Astrocyte (in vitro differentiated cells and primary cell): ENCODE measurements around the gene CDHR2. TPM values are rescaled to one million over a fixed set of nuclear protein-coding genes. Genes with fewer than 3 reads are reported as not detected.

Source experiments
- DNase-seq: peaks from one replicate; pipeline ENCODE4 v3.0.0-alpha.2; 2010; ENCODE audit warnings: low read depth
- FAIRE-seq: peaks from 2 replicates; lab custom pipeline; 2011; peaks lifted over from hg19 to GRCh38; lab: Jason Lieb, UNC
- H2AFZ ChIP-seq: 2 replicates; pipeline ENCODE4 v1.6.0; 2012; ENCODE audit warnings: low read depth, low read length, inconsistent platforms
- H3K27ac ChIP-seq: 2 replicates; pipeline ENCODE4 v1.5.1; 2011; ENCODE audit warnings: low read depth, low read length, inconsistent platforms
- H3K27me3 ChIP-seq: 2 replicates; pipeline ENCODE4 v1.6.0; 2011; ENCODE audit warnings: low read length, inconsistent platforms; ENCODE audit not compliant: insufficient read depth
- H3K36me3 ChIP-seq: 2 replicates; pipeline ENCODE4 v1.5.1; 2011; ENCODE audit warnings: low read length, inconsistent platforms; ENCODE audit not compliant: insufficient read depth
- H3K4me1 ChIP-seq: 2 replicates; pipeline ENCODE4 v1.5.1; 2011; ENCODE audit warnings: low read length, inconsistent platforms; ENCODE audit not compliant: insufficient read depth
- H3K4me2 ChIP-seq: 2 replicates; pipeline ENCODE4 v1.6.0; 2012; ENCODE audit warnings: low read length, inconsistent platforms
- H3K4me3 ChIP-seq: 2 replicates; pipeline ENCODE4 v1.5.1; 2011; ENCODE audit warnings: low read depth, mild to moderate bottlenecking, low read length, inconsistent platforms; ENCODE audit not compliant: insufficient read depth
- H3K79me2 ChIP-seq: 2 replicates; pipeline ENCODE4 v1.6.0; 2012; ENCODE audit warnings: mild to moderate bottlenecking, low read length, inconsistent platforms; ENCODE audit not compliant: insufficient read depth
- H3K9ac ChIP-seq: 2 replicates; pipeline ENCODE4 v1.6.0; 2012; ENCODE audit warnings: mild to moderate bottlenecking, low read length, inconsistent platforms
- H3K9me3 ChIP-seq: 2 replicates; pipeline ENCODE4 v1.5.1; 2012; ENCODE audit warnings: low read depth, mild to moderate bottlenecking, low read length, inconsistent platforms; ENCODE audit not compliant: insufficient read depth
- H4K20me1 ChIP-seq: 2 replicates; pipeline ENCODE4 v1.6.0; 2012; ENCODE audit warnings: low read length, inconsistent platforms; ENCODE audit not compliant: insufficient read depth
- H3K27ac Mint-ChIP-seq: one replicate; pipeline ENCODE4 v1.8.0; 2021; ENCODE audit warnings: mild to moderate bottlenecking, mixed read lengths; ENCODE audit not compliant: unreplicated experiment
- H3K27me3 Mint-ChIP-seq: one replicate; pipeline ENCODE4 v1.8.0; 2021; ENCODE audit warnings: low read depth, mixed read lengths; ENCODE audit not compliant: unreplicated experiment
- H3K36me3 Mint-ChIP-seq: one replicate; pipeline ENCODE4 v1.8.0; 2021; ENCODE audit warnings: low read depth, mixed read lengths; ENCODE audit not compliant: unreplicated experiment
- H3K4me1 Mint-ChIP-seq: one replicate; pipeline ENCODE4 v1.8.0; 2021; ENCODE audit warnings: low read depth, mixed read lengths; ENCODE audit not compliant: unreplicated experiment
- H3K4me3 Mint-ChIP-seq: one replicate; pipeline ENCODE4 v1.8.0; 2021; ENCODE audit warnings: mild to moderate bottlenecking, moderate library complexity, mixed read lengths; ENCODE audit not compliant: unreplicated experiment
- H3K9me3 Mint-ChIP-seq: one replicate; pipeline ENCODE4 v1.8.0; 2021; ENCODE audit warnings: mild to moderate bottlenecking, mixed read lengths; ENCODE audit not compliant: unreplicated experiment
- CTCF ChIP-seq: IDR thresholded peaks from 2 replicates; pipeline ENCODE4 v1.5.1; 2011; ENCODE audit warnings: low read depth, mild to moderate bottlenecking, inconsistent platforms, low read length, moderate library complexity; ENCODE audit not compliant: insufficient read depth
- EZH2 ChIP-seq: IDR thresholded peaks from 2 replicates; pipeline ENCODE4 v1.6.1; 2012; ENCODE audit warnings: mild to moderate bottlenecking, low read length, inconsistent platforms; ENCODE audit not compliant: insufficient read depth
- total RNA-seq: library from RNA; stranded (reverse); gene quantifications from 2 replicates; pipeline ENCODE4 v1.2.1, GENCODE V29; 2021

CDHR2 gene
- total RNA-seq, 1 donor from 2014 or later = 0.43 TPM

GRCh38 chr5:176592573-176592972 is 43.4 kb downstream of the CDHR2 start:
- no peaks in the 10 kb centered on the region for H3K4me1 Mint-ChIP-seq
- DNase-seq (no peak), FAIRE-seq (no peak)
- Histone ChIP-seq H3K36me3 (no peaks in the 10 kb centered on the region), H3K27me3 (no peaks in the 10 kb centered on the region), H3K9ac (no peak overlapping the region), H3K4me2 (no peak overlapping the region), H3K9me3 (peaks cover 5% of the 10 kb centered on the region), H4K20me1 (no peaks in the 10 kb centered on the region), H3K4me1 (no peaks in the 10 kb centered on the region), H3K4me3 (no peak overlapping the region), H2AFZ (no peak overlapping the region), H3K27ac (no peak overlapping the region), H3K79me2 (no peaks in the 10 kb centered on the region)
- TF ChIP-seq CTCF (no peak), EZH2 (no peak)
- no peak overlapping the region for H3K27ac Mint-ChIP-seq
- peaks cover 46% of the 10 kb centered on the region for H3K27me3 Mint-ChIP-seq
- peaks cover 11% of the 10 kb centered on the region for H3K9me3 Mint-ChIP-seq
- H3K36me3 Mint-ChIP-seq = peaks cover 4% of the 10 kb centered on the region
- H3K4me3 Mint-ChIP-seq = no peak overlapping the region

- no peaks in the 10 kb centered on the region for H3K27me3 ChIP-seq
- no peak overlapping the region for H3K4me3 Mint-ChIP-seq
- H3K36me3 ChIP-seq = no peaks in the 10 kb centered on the region
- no peaks in the 10 kb centered on the region for H3K4me1 ChIP-seq
- H4K20me1 ChIP-seq = no peaks in the 10 kb centered on the region
- H3K4me3 ChIP-seq = no peak overlapping the region
- no peak overlapping the region for H3K27ac ChIP-seq
- H3K9me3 Mint-ChIP-seq = peaks cover 10% of the 10 kb centered on the region
- peaks cover 6% of the 10 kb centered on the region for H3K36me3 Mint-ChIP-seq
- H3K27me3 Mint-ChIP-seq = peaks cover 45% of the 10 kb centered on the region
- H3K79me2 ChIP-seq = no peaks in the 10 kb centered on the region
- no peak overlapping the region for H3K4me2 ChIP-seq
- peaks cover 5% of the 10 kb centered on the region for H3K9me3 ChIP-seq
- H3K4me1 Mint-ChIP-seq = no peaks in the 10 kb centered on the region
- no peak for FAIRE-seq
- no peak overlapping the region for H2AFZ ChIP-seq
- TF ChIP-seq CTCF (no peak), EZH2 (no peak)
- H3K9ac ChIP-seq = no peak overlapping the region
- H3K27ac Mint-ChIP-seq = no peak overlapping the region
- DNase-seq = no peak
Observed at GRCh38 chr5:176593273-176593869, 44.2 kb downstream of the CDHR2 start.

GRCh38 chr5:176594554-176594953 is 45.4 kb downstream of the CDHR2 start:
- peaks cover 13% of the 10 kb centered on the region for H3K36me3 Mint-ChIP-seq
- Histone ChIP-seq H4K20me1 (no peaks in the 10 kb centered on the region), H3K4me2 (no peak overlapping the region), H3K36me3 (no peaks in the 10 kb centered on the region), H3K4me1 (no peaks in the 10 kb centered on the region), H3K9me3 (peaks cover 5% of the 10 kb centered on the region), H3K27me3 (no peaks in the 10 kb centered on the region), H3K27ac (no peak overlapping the region), H3K79me2 (no peaks in the 10 kb centered on the region), H3K4me3 (no peak overlapping the region), H3K9ac (no peak overlapping the region), H2AFZ (no peak overlapping the region)
- no peak for FAIRE-seq
- DNase-seq = no peak
- peaks cover 7% of the 10 kb centered on the region for H3K9me3 Mint-ChIP-seq
- H3K27ac Mint-ChIP-seq = no peak overlapping the region
- H3K27me3 Mint-ChIP-seq = peaks cover 43% of the 10 kb centered on the region
- H3K4me3 Mint-ChIP-seq = no peak overlapping the region
- TF ChIP-seq EZH2 (no peak), CTCF (no peak)
- H3K4me1 Mint-ChIP-seq = peaks cover 1% of the 10 kb centered on the region
